Measurements from ENCODE around the gene PSME3IP1.

DNA sequence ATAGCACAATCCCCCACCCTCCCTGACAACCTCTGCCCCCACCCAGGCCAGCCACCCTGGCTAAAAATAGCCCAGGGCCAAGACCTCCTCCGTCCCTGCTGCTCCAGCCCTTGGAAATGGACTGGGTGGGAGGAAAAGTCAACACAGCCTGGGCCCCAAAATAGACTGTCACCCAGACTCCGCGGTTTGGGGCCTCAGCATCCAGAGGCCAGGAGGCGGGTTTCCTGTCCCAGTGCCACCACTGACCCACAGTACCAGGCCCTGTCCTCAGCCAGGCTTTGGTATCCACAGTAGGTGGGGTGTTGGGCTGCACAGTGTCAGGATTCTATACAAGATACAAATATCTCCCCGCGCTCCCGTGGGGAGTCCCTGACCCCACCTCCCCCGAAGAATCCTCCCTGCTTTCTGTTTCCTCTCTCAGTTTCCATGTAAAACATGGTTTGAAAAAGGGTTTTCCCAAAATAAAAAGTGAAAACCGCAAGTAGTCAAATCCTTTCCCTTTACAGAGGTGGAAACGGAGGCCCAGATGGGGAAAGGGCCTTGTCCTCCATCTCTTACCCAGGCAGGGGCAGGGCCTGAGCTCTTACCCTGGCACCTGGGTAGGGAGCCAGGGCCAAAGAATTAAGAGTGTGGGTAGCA, 73.3 kb downstream of the PSME3IP1 start:
- TF ChIP-seq POLR2A (IDR thresholded peaks at IDR 0.05): no peak
- TF ChIP-seq, protein P1, sequence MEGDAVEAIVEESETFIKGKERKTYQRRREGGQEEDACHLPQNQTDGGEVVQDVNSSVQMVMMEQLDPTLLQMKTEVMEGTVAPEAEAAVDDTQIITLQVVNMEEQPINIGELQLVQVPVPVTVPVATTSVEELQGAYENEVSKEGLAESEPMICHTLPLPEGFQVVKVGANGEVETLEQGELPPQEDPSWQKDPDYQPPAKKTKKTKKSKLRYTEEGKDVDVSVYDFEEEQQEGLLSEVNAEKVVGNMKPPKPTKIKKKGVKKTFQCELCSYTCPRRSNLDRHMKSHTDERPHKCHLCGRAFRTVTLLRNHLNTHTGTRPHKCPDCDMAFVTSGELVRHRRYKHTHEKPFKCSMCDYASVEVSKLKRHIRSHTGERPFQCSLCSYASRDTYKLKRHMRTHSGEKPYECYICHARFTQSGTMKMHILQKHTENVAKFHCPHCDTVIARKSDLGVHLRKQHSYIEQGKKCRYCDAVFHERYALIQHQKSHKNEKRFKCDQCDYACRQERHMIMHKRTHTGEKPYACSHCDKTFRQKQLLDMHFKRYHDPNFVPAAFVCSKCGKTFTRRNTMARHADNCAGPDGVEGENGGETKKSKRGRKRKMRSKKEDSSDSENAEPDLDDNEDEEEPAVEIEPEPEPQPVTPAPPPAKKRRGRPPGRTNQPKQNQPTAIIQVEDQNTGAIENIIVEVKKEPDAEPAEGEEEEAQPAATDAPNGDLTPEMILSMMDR (IDR thresholded peaks at IDR 0.05): no peak

Data from lower leg skin (tissue), 3 donors.